ENCODE measurements around the gene STKLD1. TPM values are rescaled to one million over a fixed set of nuclear protein-coding genes. Genes with fewer than 3 reads are reported as not detected.

Gene STKLD1
- total and polyA plus RNA-seq, 12 donors: 0.71 to 6.0 (median 2.2) TPM; not detected in 2

GRCh38 chr9:133421615-133422542 is 45.7 kb downstream of the STKLD1 start, which contains the start of gene ADAMTS13:
TSS of gene ADAMTS13 (plus strand) at chr9:133422367. CDS start at chr9:133422444, 77 bp downstream.
- no peak for TF ChIP-seq CTCF (IDR thresholded peaks at IDR 0.05)
- H3K9me3 ChIP-seq (replicated peaks in 1 of 3): no peaks in the 10 kb centered on the region
- H3K36me3 ChIP-seq (replicated peaks in 1 of 2): no peaks in the 10 kb centered on the region
- DNase-seq: no peak
- no peak within 1 kb of the TSS for H3K4me3 ChIP-seq
- no peak within 1 kb of the TSS for H3K27ac ChIP-seq
- 50 to 62% (median 56%) methylated on average over 13 to 23 of the region's 23 CpGs for WGBS, 4 donors
- no peaks in the 10 kb centered on the region for H3K27me3 ChIP-seq
- intact Hi-C loops (cut with DNase I): no loop called here
- peaks cover 3% of the 10 kb centered on the region in 2 donors for H3K4me1 ChIP-seq (replicated peaks in 1 of 2)

GRCh38 chr9:133423216-133423615 is 47.0 kb downstream of the STKLD1 start:
- no peak overlapping the region for H3K27ac ChIP-seq
- no peaks in the 10 kb centered on the region for H3K4me1 ChIP-seq (replicated peaks in 1 of 2)
- TF ChIP-seq CTCF (IDR thresholded peaks at IDR 0.05) (no peak), POLR2A (IDR thresholded peaks at IDR 0.05) (no peak)
- intact Hi-C loops (cut with DNase I): no loop called here
- no peak overlapping the region for H3K4me3 ChIP-seq
- H3K9me3 ChIP-seq (replicated peaks in 1 of 3): no peaks in the 10 kb centered on the region
- H3K36me3 ChIP-seq (replicated peaks in 1 of 2): no peaks in the 10 kb centered on the region
- DNase-seq: no peak
- WGBS, 4 donors: 72 to 79% (median 73%) methylated on average over 3 of the region's 3 CpGs; no CpG with 5 or more reads in 1 of the 4 donors
- H3K27me3 ChIP-seq: peaks cover 3% of the 10 kb centered on the region

- no peaks in the 10 kb centered on the region for H3K4me1 ChIP-seq (replicated peaks in 1 of 2)
- WGBS, 4 donors: 83 to 93% (median 89%) methylated on average over 5 to 12 of the region's 12 CpGs
- no peaks in the 10 kb centered on the region for H3K36me3 ChIP-seq (replicated peaks in 1 of 2)
- H3K27me3 ChIP-seq: peaks cover 8% of the 10 kb centered on the region
- TF ChIP-seq CTCF (IDR thresholded peaks at IDR 0.05) (no peak), POLR2A (IDR thresholded peaks at IDR 0.05) (no peak)
- no peaks in the 10 kb centered on the region for H3K9me3 ChIP-seq (replicated peaks in 1 of 3)
- H3K27ac ChIP-seq: no peak overlapping the region
- intact Hi-C loops (cut with DNase I): no loop called here
- DNase-seq: no peak
- no peak overlapping the region for H3K4me3 ChIP-seq
These were observed 48.0 kb downstream of the STKLD1 start for GRCh38 chr9:133424187-133424586.

- Histone ChIP-seq H3K27me3 (peaks cover 8% of the 10 kb centered on the region), H3K27ac (no peak overlapping the region), H3K4me1 (replicated peaks in 1 of 2) (no peaks in the 10 kb centered on the region), H3K4me3 (no peak overlapping the region), H3K9me3 (replicated peaks in 1 of 3) (no peaks in the 10 kb centered on the region), H3K36me3 (replicated peaks in 1 of 2) (no peaks in the 10 kb centered on the region)
- TF ChIP-seq CTCF (IDR thresholded peaks at IDR 0.05): no peak
- no peak for TF ChIP-seq POLR2A (IDR thresholded peaks at IDR 0.05)
- DNase-seq: no peak
- intact Hi-C loops (cut with DNase I): no loop called here
- WGBS, 4 donors: 71 to 92% (median 81%) methylated on average over 8 to 22 of the region's 22 CpGs
These were observed 49.0 kb downstream of the STKLD1 start for GRCh38 chr9:133425049-133425632.
